Activated naive CD8-positive, alpha-beta T cell treated with anti-CD3 and anti-CD28 coated beads, Interleukin-2, amount 10 ng/mL, durations not matched to agents 7 days and 5 days (primary cell): Measurements from ENCODE around the gene CR1L. TPM values are rescaled to one million over a fixed set of nuclear protein-coding genes. Genes with fewer than 3 reads are reported as not detected.
"Not testable (repeated sequence)": the region's sequence is repeated elsewhere in the genome, so short reads cannot be mapped to it uniquely, and the experiment has no call there.

Experiments used
- ATAC-seq: fragments of 150-1000 bp; cut with Tn5 transposase; one replicate; pipeline ENCODE4 v1.10.0; 2021; ENCODE audit warnings: low read depth, moderate library complexity
- POLR2A ChIA-PET: fragments of 350-600 bp; sonication (Branson Sonifier 250); formaldehyde crosslinking; loops from one replicate; lab custom pipeline; 2021; ENCODE audit warnings: antibody characterized with exemption; lab: Charles Lee
- DNase-seq: peaks from one replicate; pipeline ENCODE4 v3.0.0; 2021
- H3K27ac Mint-ChIP-seq: one replicate; pipeline ENCODE4 v1.8.0; 2022; ENCODE audit warnings: mild to moderate bottlenecking, mixed read lengths
- H3K27me3 Mint-ChIP-seq: one replicate; pipeline ENCODE4 v1.8.0; 2022; ENCODE audit warnings: mild to moderate bottlenecking, moderate library complexity, mixed read lengths
- H3K36me3 Mint-ChIP-seq: one replicate; pipeline ENCODE4 v1.8.0; 2021; ENCODE audit warnings: mild to moderate bottlenecking, mixed read lengths
- H3K4me1 Mint-ChIP-seq: one replicate; pipeline ENCODE4 v1.8.0; 2021; ENCODE audit warnings: mixed read lengths
- H3K4me3 Mint-ChIP-seq: one replicate; pipeline ENCODE4 v1.8.0; 2022; ENCODE audit warnings: mild to moderate bottlenecking, moderate library complexity, mixed read lengths
- H3K9me3 Mint-ChIP-seq: one replicate; pipeline ENCODE4 v1.8.0; 2021; ENCODE audit warnings: mixed read lengths
- total RNA-seq, 2 experiments: library from RNA; stranded (reverse); gene quantifications; one replicate each; pipeline ENCODE4 v1.2.3, GENCODE V29; 2021

The CR1L gene
- total RNA-seq, 2 experiments from 2014 or later, result 1.1 TPM; not detected in 1

- POLR2A ChIA-PET, result no interaction called here
- Mint-ChIP-seq H3K9me3 (no peaks in the 10 kb centered on the region), H3K27ac (no peak overlapping the region), H3K4me1 (no peaks in the 10 kb centered on the region), H3K27me3 (peaks cover 22% of the 10 kb centered on the region), H3K4me3 (no peak overlapping the region), H3K36me3 (no peaks in the 10 kb centered on the region)
- DNase-seq (no peak), ATAC-seq (no peak)
Measured at GRCh38 chr1:207649865-207650580, 5.1 kb downstream of the CR1L start.

- Mint-ChIP-seq H3K4me1 (no peaks in the 10 kb centered on the region), H3K27me3 (peaks cover 18% of the 10 kb centered on the region), H3K27ac (no peak overlapping the region), H3K9me3 (no peaks in the 10 kb centered on the region), H3K4me3 (no peak overlapping the region), H3K36me3 (no peaks in the 10 kb centered on the region)
- POLR2A ChIA-PET, result no interaction called here
- ATAC-seq (no peak), DNase-seq (no peak)
Measured at GRCh38 chr1:207651583-207651982, 6.7 kb downstream of the CR1L start.

GRCh38 chr1:207654320-207654719 lies 9.4 kb downstream of the CR1L start:
- no peaks in the 10 kb centered on the region for H3K9me3 Mint-ChIP-seq
- ATAC-seq, result no peak
- H3K36me3 Mint-ChIP-seq, result no peaks in the 10 kb centered on the region
- peaks cover 8% of the 10 kb centered on the region for H3K27me3 Mint-ChIP-seq
- H3K27ac Mint-ChIP-seq, result no peak overlapping the region
- POLR2A ChIA-PET, result no interaction called here
- no peak for DNase-seq
- H3K4me1 Mint-ChIP-seq, result no peaks in the 10 kb centered on the region
- H3K4me3 Mint-ChIP-seq, result no peak overlapping the region

- ATAC-seq (no peak), DNase-seq (no peak)
- H3K36me3 Mint-ChIP-seq, result no peaks in the 10 kb centered on the region
- H3K9me3 Mint-ChIP-seq, result no peaks in the 10 kb centered on the region
- no peak overlapping the region for H3K27ac Mint-ChIP-seq
- no peak overlapping the region for H3K4me3 Mint-ChIP-seq
- POLR2A ChIA-PET, result no interaction called here
- H3K27me3 Mint-ChIP-seq, result peaks cover 7% of the 10 kb centered on the region
- H3K4me1 Mint-ChIP-seq, result no peaks in the 10 kb centered on the region
Measured at GRCh38 chr1:207658408-207658807, 13.5 kb downstream of the CR1L start.

GRCh38 chr1:207658904-207659485 lies 14.1 kb downstream of the CR1L start:
- ATAC-seq, result no peak
- Mint-ChIP-seq H3K4me1 (no peaks in the 10 kb centered on the region), H3K4me3 (no peak overlapping the region), H3K27ac (no peak overlapping the region), H3K36me3 (no peaks in the 10 kb centered on the region), H3K9me3 (no peaks in the 10 kb centered on the region), H3K27me3 (peaks cover 11% of the 10 kb centered on the region)
- POLR2A ChIA-PET, result no interaction called here
- DNase-seq, result no peak

- Mint-ChIP-seq H3K27ac (no peak overlapping the region), H3K4me1 (no peaks in the 10 kb centered on the region), H3K36me3 (no peaks in the 10 kb centered on the region), H3K9me3 (no peaks in the 10 kb centered on the region), H3K4me3 (no peak overlapping the region), H3K27me3 (peaks cover 13% of the 10 kb centered on the region)
- POLR2A ChIA-PET, result no interaction called here
- no peak for ATAC-seq
- DNase-seq, result no peak
Measured at GRCh38 chr1:207659545-207660153, 14.7 kb downstream of the CR1L start.

- ATAC-seq, DNase-seq, H3K9me3 Mint-ChIP-seq, H3K27ac Mint-ChIP-seq, H3K4me1 Mint-ChIP-seq, H3K36me3 Mint-ChIP-seq, H3K4me3 Mint-ChIP-seq, POLR2A ChIA-PET: not testable (repeated sequence)
- H3K27me3 Mint-ChIP-seq, result peaks cover 21% of the 10 kb centered on the region
Measured at GRCh38 chr1:207661420-207661819, 16.5 kb downstream of the CR1L start.

- H3K4me1 Mint-ChIP-seq, result no peaks in the 10 kb centered on the region
- no peak for ATAC-seq
- peaks cover 53% of the 10 kb centered on the region for H3K27me3 Mint-ChIP-seq
- H3K36me3 Mint-ChIP-seq, result no peaks in the 10 kb centered on the region
- POLR2A ChIA-PET, result no interaction called here
- no peak for DNase-seq
- H3K9me3 Mint-ChIP-seq, result peaks cover 5% of the 10 kb centered on the region
- no peak overlapping the region for H3K4me3 Mint-ChIP-seq
- H3K27ac Mint-ChIP-seq, result no peak overlapping the region
Measured at GRCh38 chr1:207666342-207666741, 21.4 kb downstream of the CR1L start.

- no peak overlapping the region for H3K4me3 Mint-ChIP-seq
- peaks cover 5% of the 10 kb centered on the region for H3K9me3 Mint-ChIP-seq
- H3K36me3 Mint-ChIP-seq, result no peaks in the 10 kb centered on the region
- H3K4me1 Mint-ChIP-seq, result no peaks in the 10 kb centered on the region
- H3K27ac Mint-ChIP-seq, result no peak overlapping the region
- POLR2A ChIA-PET, result no interaction called here
- DNase-seq (no peak), ATAC-seq (no peak)
- H3K27me3 Mint-ChIP-seq, result peaks cover 66% of the 10 kb centered on the region
Measured at GRCh38 chr1:207669528-207670009, 24.6 kb downstream of the CR1L start.

GRCh38 chr1:207670192-207670591 lies 25.3 kb downstream of the CR1L start:
- Mint-ChIP-seq H3K4me1 (no peaks in the 10 kb centered on the region), H3K27ac (no peak overlapping the region), H3K4me3 (no peak overlapping the region), H3K9me3 (peaks cover 5% of the 10 kb centered on the region), H3K36me3 (no peaks in the 10 kb centered on the region), H3K27me3 (peaks cover 64% of the 10 kb centered on the region)
- ATAC-seq, result no peak
- POLR2A ChIA-PET, result no interaction called here
- no peak for DNase-seq

GRCh38 chr1:207670997-207671396 lies 26.1 kb downstream of the CR1L start:
- POLR2A ChIA-PET, result no interaction called here
- ATAC-seq (no peak), DNase-seq (no peak)
- peaks cover 4% of the 10 kb centered on the region for H3K9me3 Mint-ChIP-seq
- no peaks in the 10 kb centered on the region for H3K4me1 Mint-ChIP-seq
- peaks cover 64% of the 10 kb centered on the region for H3K27me3 Mint-ChIP-seq
- H3K36me3 Mint-ChIP-seq, result no peaks in the 10 kb centered on the region
- H3K4me3 Mint-ChIP-seq, result no peak overlapping the region
- H3K27ac Mint-ChIP-seq, result no peak overlapping the region

GRCh38 chr1:207672522-207673130 lies 27.7 kb downstream of the CR1L start:
- POLR2A ChIA-PET, result no interaction called here
- no peaks in the 10 kb centered on the region for H3K9me3 Mint-ChIP-seq
- H3K36me3 Mint-ChIP-seq, result no peaks in the 10 kb centered on the region
- H3K4me3 Mint-ChIP-seq, result no peak overlapping the region
- H3K4me1 Mint-ChIP-seq, result no peaks in the 10 kb centered on the region
- H3K27ac Mint-ChIP-seq, result no peak overlapping the region
- H3K27me3 Mint-ChIP-seq, result peaks cover 58% of the 10 kb centered on the region
- no peak for DNase-seq
- ATAC-seq, result no peak

- Mint-ChIP-seq H3K27me3 (peaks cover 50% of the 10 kb centered on the region), H3K27ac (no peak overlapping the region), H3K4me3 (no peak overlapping the region), H3K9me3 (no peaks in the 10 kb centered on the region), H3K36me3 (no peaks in the 10 kb centered on the region), H3K4me1 (no peaks in the 10 kb centered on the region)
- POLR2A ChIA-PET, result no interaction called here
- DNase-seq, result no peak
- ATAC-seq, result no peak
Measured at GRCh38 chr1:207673399-207673798, 28.5 kb downstream of the CR1L start.
